OCI-LY3 (cell line): ENCODE measurements around the gene NPIPB4.
"Not testable (repeated sequence)": the region's sequence is repeated elsewhere in the genome, so short reads cannot be mapped to it uniquely, and the experiment has no call there.

Experiments
- CTCF ChIP-seq: fragments of 200-600, 300-600 bp; sonication (generic); IDR thresholded peaks from 2 replicates; pipeline ENCODE4 v1.5.1; 2014; ENCODE audit warnings: antibody characterized with exemption, low read length, low read depth
- EZH2phosphoT487 ChIP-seq: fragments of 200-600 bp; shearing (Covaris generic); IDR thresholded peaks from 2 replicates; pipeline ENCODE4 v1.6.1; 2018; ENCODE audit warnings: antibody characterized with exemption, mixed run types, low read depth

GRCh38 chr16:21898998-21899397, 41.4 kb upstream of the NPIPB4 start:
- TF ChIP-seq CTCF, EZH2phosphoT487: not testable (repeated sequence)
